ENCODE data around the gene SBF1. TPM values are rescaled to one million over a fixed set of nuclear protein-coding genes. Genes with fewer than 3 reads are reported as not detected.

SBF1 gene
- total RNA-seq, 2 donors from 2014 or later: 60.2 to 77.5 TPM

DNA sequence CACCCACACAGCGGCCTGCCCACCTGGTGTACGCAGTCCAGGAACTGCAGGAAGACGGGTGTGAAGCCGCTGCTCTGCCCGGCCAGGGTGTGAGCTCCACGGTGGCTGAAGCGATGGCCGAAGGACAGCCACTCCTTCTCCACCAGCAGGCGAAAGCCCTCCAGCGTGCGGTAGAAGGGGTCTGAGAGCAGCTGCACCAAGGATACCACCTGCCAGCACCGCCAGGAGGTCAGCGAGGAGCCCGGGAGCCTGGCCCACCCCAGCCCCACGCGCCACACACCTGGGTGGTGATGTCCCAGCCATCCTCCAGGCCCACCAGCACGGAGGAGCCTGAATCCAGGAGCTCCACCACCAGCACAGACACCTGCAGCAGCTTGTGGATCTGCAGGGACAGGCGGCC lies 19.6 kb downstream of the SBF1 start:
- ATAC-seq (no peak), DNase-seq (no peak)
- no peaks in the 10 kb centered on the region for H3K4me1 ChIP-seq
- no peaks in the 10 kb centered on the region for H3K27me3 ChIP-seq
- no peaks in the 10 kb centered on the region for H3K9me3 ChIP-seq
- H3K36me3 ChIP-seq (replicated peaks in 1 of 2; ENCODE audit: insufficient read depth in 1 of 2, low read depth in 2 of 2): peaks cover 4 to 24% of the 10 kb centered on the region in 2 donors
- intact Hi-C loops (cut with DNase I): no loop called here
- TF ChIP-seq POLR2A (IDR thresholded peaks at IDR 0.05): no peak
- TF ChIP-seq, protein P1, sequence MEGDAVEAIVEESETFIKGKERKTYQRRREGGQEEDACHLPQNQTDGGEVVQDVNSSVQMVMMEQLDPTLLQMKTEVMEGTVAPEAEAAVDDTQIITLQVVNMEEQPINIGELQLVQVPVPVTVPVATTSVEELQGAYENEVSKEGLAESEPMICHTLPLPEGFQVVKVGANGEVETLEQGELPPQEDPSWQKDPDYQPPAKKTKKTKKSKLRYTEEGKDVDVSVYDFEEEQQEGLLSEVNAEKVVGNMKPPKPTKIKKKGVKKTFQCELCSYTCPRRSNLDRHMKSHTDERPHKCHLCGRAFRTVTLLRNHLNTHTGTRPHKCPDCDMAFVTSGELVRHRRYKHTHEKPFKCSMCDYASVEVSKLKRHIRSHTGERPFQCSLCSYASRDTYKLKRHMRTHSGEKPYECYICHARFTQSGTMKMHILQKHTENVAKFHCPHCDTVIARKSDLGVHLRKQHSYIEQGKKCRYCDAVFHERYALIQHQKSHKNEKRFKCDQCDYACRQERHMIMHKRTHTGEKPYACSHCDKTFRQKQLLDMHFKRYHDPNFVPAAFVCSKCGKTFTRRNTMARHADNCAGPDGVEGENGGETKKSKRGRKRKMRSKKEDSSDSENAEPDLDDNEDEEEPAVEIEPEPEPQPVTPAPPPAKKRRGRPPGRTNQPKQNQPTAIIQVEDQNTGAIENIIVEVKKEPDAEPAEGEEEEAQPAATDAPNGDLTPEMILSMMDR (IDR thresholded peaks at IDR 0.05): no peak
- 88 to 94% methylated on average over 8 to 18 of the region's 18 CpGs for WGBS, 2 donors
- no peak overlapping the region for H3K27ac ChIP-seq
- H3K4me3 ChIP-seq: no peak overlapping the region

DNA sequence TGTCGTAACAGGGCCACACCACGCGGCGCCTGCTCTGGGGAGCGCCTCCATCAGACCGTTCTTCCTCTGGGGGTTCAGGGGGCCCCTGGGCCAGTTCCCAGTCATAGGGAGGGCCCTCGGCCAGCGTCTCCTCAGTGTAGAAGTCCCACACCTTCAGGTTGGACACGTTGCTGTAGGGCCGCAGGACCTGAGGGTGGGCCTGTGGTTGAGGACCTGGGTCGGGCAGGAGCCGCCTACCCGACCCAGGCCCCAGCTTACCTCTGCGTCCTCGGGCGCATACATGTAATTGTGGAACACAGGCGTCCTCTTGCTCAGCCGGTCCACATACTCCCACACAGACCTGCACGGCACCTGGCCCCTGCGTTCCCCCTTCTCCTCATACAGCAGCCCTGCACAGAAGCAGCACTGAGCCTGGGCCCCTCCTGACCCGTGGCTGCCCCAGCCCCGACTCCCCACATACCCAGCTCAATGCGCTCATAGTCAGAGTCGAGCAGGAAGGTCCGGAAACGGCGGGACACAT lies 20.2 kb downstream of the SBF1 start:
- Histone ChIP-seq H3K27ac (no peak overlapping the region), H3K36me3 (replicated peaks in 1 of 2; ENCODE audit: insufficient read depth in 1 of 2, low read depth in 2 of 2) (peaks cover 4 to 19% of the 10 kb centered on the region in 2 donors), H3K4me1 (no peaks in the 10 kb centered on the region), H3K4me3 (no peak overlapping the region), H3K27me3 (no peaks in the 10 kb centered on the region), H3K9me3 (no peaks in the 10 kb centered on the region)
- TF ChIP-seq, protein P1 (IDR thresholded peaks at IDR 0.05): no peak
- no peak for TF ChIP-seq POLR2A (IDR thresholded peaks at IDR 0.05)
- 94 to 95% methylated on average over 17 to 27 of the region's 27 CpGs for WGBS, 2 donors
- ATAC-seq (no peak), DNase-seq (no peak)
- intact Hi-C loops (cut with DNase I): no loop called here

DNA sequence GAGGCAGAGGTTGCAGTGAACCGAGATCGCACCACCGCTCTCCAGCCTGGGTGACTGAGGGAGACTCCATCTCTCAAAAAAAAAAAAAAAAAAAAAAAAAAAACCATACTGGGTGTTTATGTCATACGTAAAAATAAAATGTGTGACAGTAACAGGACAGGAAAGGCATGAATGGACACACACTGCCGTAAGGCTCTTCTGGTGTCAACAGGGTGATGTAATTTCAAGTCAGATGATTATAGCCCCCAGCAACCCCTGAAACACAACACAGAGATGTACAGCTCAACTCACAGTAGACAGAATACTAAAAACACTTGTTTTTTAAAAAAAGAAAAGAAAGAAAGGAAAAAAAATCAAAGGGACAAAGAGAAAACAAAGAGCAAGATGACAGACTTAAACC lies 22.2 kb downstream of the SBF1 start:
- Histone ChIP-seq H3K27me3 (no peaks in the 10 kb centered on the region), H3K4me3 (no peak overlapping the region)
- intact Hi-C loops (cut with DNase I): no loop called here

DNA sequence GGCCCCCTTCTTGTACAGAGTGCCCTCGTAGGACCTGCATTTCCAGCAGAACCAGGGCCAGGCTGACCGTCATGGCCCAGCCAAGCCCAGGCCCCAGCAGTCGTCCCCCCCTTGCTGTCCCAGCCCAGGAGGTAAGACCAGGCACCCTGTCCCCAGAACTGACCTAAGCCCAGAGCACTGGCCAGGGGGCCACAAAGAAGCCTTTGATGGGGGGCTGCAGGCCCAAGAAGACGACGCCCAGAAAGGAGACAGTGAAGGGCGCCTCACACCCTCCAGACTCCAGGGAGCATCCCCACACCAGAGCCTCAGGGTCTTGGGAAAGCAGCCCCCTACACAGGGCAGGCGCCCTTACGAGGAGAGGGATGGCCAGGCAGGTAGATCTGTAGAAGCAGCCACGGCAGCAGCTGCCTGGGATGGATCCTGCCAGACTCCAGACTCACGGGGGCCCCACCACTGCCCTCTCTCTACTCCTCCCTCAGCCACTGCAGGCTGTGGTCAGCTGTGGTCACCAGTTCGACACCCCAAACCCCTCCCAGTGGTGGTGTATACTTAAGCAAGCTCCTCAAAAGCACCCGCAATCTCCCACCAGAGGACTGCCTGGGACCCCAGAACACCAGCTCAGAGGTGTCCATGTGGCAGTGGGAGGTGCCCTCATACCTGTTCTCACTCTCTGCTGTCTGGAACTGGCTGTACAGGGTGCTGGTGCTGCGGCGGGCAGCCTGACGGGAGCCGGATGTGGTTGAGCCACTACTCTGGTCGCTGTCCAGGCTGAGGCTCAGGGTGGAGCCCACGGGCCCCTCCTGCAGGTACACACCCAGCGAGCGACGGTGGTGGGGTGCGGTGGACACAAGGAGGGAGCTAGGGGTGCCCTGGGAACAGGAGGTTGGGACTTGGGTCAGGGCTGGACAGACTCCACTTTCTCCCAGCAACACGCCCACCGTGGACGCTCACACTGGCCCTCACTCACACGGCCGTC lies 27.0 kb downstream of the SBF1 start:
- Histone ChIP-seq H3K4me1 (no peaks in the 10 kb centered on the region), H3K4me3 (no peak overlapping the region), H3K27ac (no peak overlapping the region), H3K27me3 (no peaks in the 10 kb centered on the region), H3K9me3 (no peaks in the 10 kb centered on the region), H3K36me3 (replicated peaks in 1 of 2; ENCODE audit: insufficient read depth in 1 of 2, low read depth in 2 of 2) (peaks cover 0 to 16% of the 10 kb centered on the region in 2 donors)
- DNase-seq (no peak), ATAC-seq (no peak)
- intact Hi-C loops (cut with DNase I): no loop called here
- WGBS, 2 donors: 65 to 90% methylated on average over 2 to 23 of the region's 27 CpGs
- TF ChIP-seq POLR2A (IDR thresholded peaks at IDR 0.05): no peak
- TF ChIP-seq, protein P1 (IDR thresholded peaks at IDR 0.05): no peak

More for the DNA sequence above, 22.2 kb downstream of the SBF1 start:
- no peaks in the 10 kb centered on the region for H3K4me1 ChIP-seq
- 84 to 88% methylated on average over 5 of the region's 5 CpGs for WGBS, 2 donors
- ATAC-seq (no peak), DNase-seq (no peak)
- no peak for TF ChIP-seq POLR2A (IDR thresholded peaks at IDR 0.05)
- TF ChIP-seq, protein P1 (IDR thresholded peaks at IDR 0.05): no peak
- H3K9me3 ChIP-seq: no peaks in the 10 kb centered on the region
- H3K36me3 ChIP-seq (replicated peaks in 1 of 2; ENCODE audit: insufficient read depth in 1 of 2, low read depth in 2 of 2): peaks cover 4 to 18% of the 10 kb centered on the region in 2 donors
- no peak overlapping the region for H3K27ac ChIP-seq

Data from body of pancreas (tissue), 4 donors.